ENCODE results near the gene APEH. TPM values are rescaled to one million over a fixed set of nuclear protein-coding genes. Genes with fewer than 3 reads are reported as not detected.

Gene APEH
- total RNA-seq, 1 donor from 2014 or later, result 88.5 TPM

GRCh38 chr3:49717211-49717958, 43.2 kb downstream of the APEH start:
- intact Hi-C loops (cut with DNase I), result no loop called here
- peak; percentile 60 for DNase-seq

GRCh38 chr3:49717959-49718857, 44.1 kb downstream of the APEH start:
- H3K9me3 ChIP-seq, result no peaks in the 10 kb centered on the region
- peak overlapping the region; percentile 65 for H3K4me3 ChIP-seq
- DNase-seq (peak; percentile 73), ATAC-seq (no peak)
- H3K36me3 ChIP-seq, result peaks cover 25% of the 10 kb centered on the region
- intact Hi-C loops (cut with DNase I), result no loop called here
- no peaks in the 10 kb centered on the region for H3K27me3 ChIP-seq
- H3K4me1 ChIP-seq, result peaks cover 21% of the 10 kb centered on the region
- H3K27ac ChIP-seq, result no peak overlapping the region
- TF ChIP-seq CTCF (IDR thresholded peaks at IDR 0.05), result no peak

More at GRCh38 chr3:49717211-49717958, 43.2 kb downstream of the APEH start:
- Histone ChIP-seq H3K27ac (no peak overlapping the region), H3K27me3 (no peaks in the 10 kb centered on the region), H3K4me1 (peaks cover 13% of the 10 kb centered on the region), H3K9me3 (no peaks in the 10 kb centered on the region), H3K4me3 (no peak overlapping the region), H3K36me3 (peaks cover 27% of the 10 kb centered on the region)
- no peak for ATAC-seq
- TF ChIP-seq CTCF (IDR thresholded peaks at IDR 0.05), result no peak

GRCh38 chr3:49718858-49719213, 44.7 kb downstream of the APEH start:
- no peak for ATAC-seq

GRCh38 chr3:49719214-49719884, 45.2 kb downstream of the APEH start, which contains the start of gene AMIGO3:
AMIGO3 (minus strand) TSS chr3:49719684; CDS start chr3:49719465, 219 bp downstream.
- intact Hi-C loops (cut with DNase I), result no loop called here
- TF ChIP-seq CTCF (IDR thresholded peaks at IDR 0.05), result peak; percentile 61
- peaks cover 23% of the 10 kb centered on the region for H3K4me1 ChIP-seq
- H3K27ac ChIP-seq, result no peak within 1 kb of the TSS
- no peaks in the 10 kb centered on the region for H3K27me3 ChIP-seq
- H3K36me3 ChIP-seq, result peaks cover 25% of the 10 kb centered on the region
- DNase-seq, result peak; percentile 98
- peak within 1 kb of the TSS; percentile 65 for H3K4me3 ChIP-seq
- peak; percentile 79 for ATAC-seq
- H3K9me3 ChIP-seq, result no peaks in the 10 kb centered on the region

More at GRCh38 chr3:49718858-49719213, 44.7 kb downstream of the APEH start:
- Histone ChIP-seq H3K36me3 (peaks cover 25% of the 10 kb centered on the region), H3K27ac (no peak overlapping the region), H3K27me3 (no peaks in the 10 kb centered on the region), H3K9me3 (no peaks in the 10 kb centered on the region), H3K4me1 (peaks cover 22% of the 10 kb centered on the region), H3K4me3 (peak overlapping the region; percentile 65)
- TF ChIP-seq CTCF (IDR thresholded peaks at IDR 0.05), result no peak
- peak; percentile 74 for DNase-seq
- intact Hi-C loops (cut with DNase I), result no loop called here

GRCh38 chr3:49720855-49721595, 46.9 kb downstream of the APEH start:
- no peak for TF ChIP-seq CTCF (IDR thresholded peaks at IDR 0.05)
- Histone ChIP-seq H3K27me3 (no peaks in the 10 kb centered on the region), H3K4me3 (no peak overlapping the region), H3K36me3 (peaks cover 20% of the 10 kb centered on the region), H3K4me1 (peaks cover 28% of the 10 kb centered on the region), H3K27ac (no peak overlapping the region), H3K9me3 (no peaks in the 10 kb centered on the region)
- ATAC-seq (no peak), DNase-seq (peak; percentile 39)
- intact Hi-C loops (cut with DNase I), result no loop called here

Data from upper lobe of right lung (tissue), 1 donor.